ENCODE results near the gene STPG3. TPM values are rescaled to one million over a fixed set of nuclear protein-coding genes. Genes with fewer than 3 reads are reported as not detected.

Gene STPG3
- total and polyA plus RNA-seq, 2 of the 13 experiments (the other 11 are each of a cell fraction or from before 2014, with no cell fraction given): not detected

GRCh38 chr9:137277329-137278041 is 26.4 kb downstream of the STPG3 start, which contains the start of gene TOR4A (continued):
- TF ChIP-seq WIZ (CRISPR knock-in tag; IDR thresholded peaks at IDR 0.05) (no peak), SETDB1 (CRISPR knock-in tag; IDR thresholded peaks at IDR 0.05; ENCODE audit: borderline replicate concordance) (no peak), FOXC1 (CRISPR knock-in tag; IDR thresholded peaks at IDR 0.05; ENCODE audit: borderline replicate concordance) (no peak; the same call in 1 of the 2 replicates), ESRRA (CRISPR knock-in tag; IDR thresholded peaks at IDR 0.05; ENCODE audit: low read depth) (peak; percentile 18; the same call in 1 of the 2 replicates), SNAI1 (CRISPR knock-in tag; IDR thresholded peaks at IDR 0.05; ENCODE audit: borderline replicate concordance) (no peak), ZNF276 (CRISPR knock-in tag; IDR thresholded peaks at IDR 0.05; ENCODE audit: low read depth) (no peak), ZNF407 (CRISPR knock-in tag; IDR thresholded peaks at IDR 0.05; ENCODE audit: not compliant biosample characterization) (peak; percentile 6), ZNF878 (CRISPR knock-in tag; IDR thresholded peaks at IDR 0.05) (0 out of 2 replicates have a peak, but pooled peaks have one; percentile 55), TFAP4 (IDR thresholded peaks at IDR 0.05; ENCODE audit: borderline replicate concordance, low read depth) (peak; percentile 79), PHF5A (CRISPR knock-in tag; IDR thresholded peaks at IDR 0.05; ENCODE audit: low read depth, unreplicated experiment) (no peak), RFX3 (CRISPR knock-in tag; IDR thresholded peaks at IDR 0.05) (no peak), FOXA3 (CRISPR knock-in tag; IDR thresholded peaks at IDR 0.05) (peak; percentile 61; the same call in 1 of the 2 replicates), ZNF232 (CRISPR knock-in tag; IDR thresholded peaks at IDR 0.05; ENCODE audit: borderline replicate concordance) (0 out of 2 replicates have a peak, but pooled peaks have one; percentile 38), FOXJ3 (CRISPR knock-in tag; IDR thresholded peaks at IDR 0.05; ENCODE audit: borderline replicate concordance) (0 out of 2 replicates have a peak, but pooled peaks have one; percentile 25), ZKSCAN5 (CRISPR knock-in tag; IDR thresholded peaks at IDR 0.05) (peak; percentile 98), HIC2 (CRISPR knock-in tag; IDR thresholded peaks at IDR 0.05; ENCODE audit: low read depth) (no peak; the same call in none of the 2 replicates)

Measured in HepG2 (cell line).